RWPE2 (cell line): ENCODE data around the gene SLC8A1.

Experiments used
- ATAC-seq: fragments of 200-7000 bp; cut with Tn5 transposase; 3 replicates; pipeline ENCODE4 v1.9.1; 2021; ENCODE audit warnings: low read depth
- DNase-seq: peaks from one replicate; pipeline ENCODE4 v3.0.0-alpha.2; 2020; ENCODE audit warnings: low spot score
- H3K27ac ChIP-seq: fragments of 450-650 bp; 2 replicates; pipeline ENCODE4 v1.5.1; 2017; ENCODE audit warnings: mild to moderate bottlenecking; ENCODE audit not compliant: poor library complexity, severe bottlenecking
- H3K27me3 ChIP-seq: fragments of 250-450 bp; sonication (Bioruptor Pico); 2 replicates; pipeline ENCODE4 v1.5.1; 2021; ENCODE audit warnings: mild to moderate bottlenecking, moderate library complexity; ENCODE audit not compliant: insufficient read depth, poor library complexity, severe bottlenecking
- H3K36me3 ChIP-seq: fragments of 250-450 bp; sonication (Bioruptor Pico); 2 replicates; pipeline ENCODE4 v1.5.1; 2020; ENCODE audit warnings: low read depth, mild to moderate bottlenecking, moderate library complexity
- H3K4me1 ChIP-seq: fragments of 250-450 bp; sonication (Bioruptor Pico); 2 replicates; pipeline ENCODE4 v1.5.1; 2021; ENCODE audit warnings: mild to moderate bottlenecking, moderate library complexity; ENCODE audit not compliant: insufficient read depth, poor library complexity, severe bottlenecking
- H3K4me3 ChIP-seq: fragments of 250-450 bp; sonication (Bioruptor Pico); 2 replicates; pipeline ENCODE4 v1.5.1; 2021; ENCODE audit warnings: mild to moderate bottlenecking, moderate library complexity; ENCODE audit not compliant: severe bottlenecking
- H3K9me3 ChIP-seq: fragments of 250-450 bp; sonication (Bioruptor Pico); 2 replicates; pipeline ENCODE4 v1.5.1; 2021; ENCODE audit warnings: mild to moderate bottlenecking, moderate library complexity; ENCODE audit not compliant: severe bottlenecking
- TF ChIP-seq, protein P1 (sequence below): fragments of 450-650 bp; IDR thresholded peaks from one replicate; pipeline ENCODE4 v1.5.1; 2017; ENCODE audit warnings: mild to moderate bottlenecking, moderate library complexity; ENCODE audit not compliant: poor library complexity, severe bottlenecking

The SLC8A1 gene

DNA sequence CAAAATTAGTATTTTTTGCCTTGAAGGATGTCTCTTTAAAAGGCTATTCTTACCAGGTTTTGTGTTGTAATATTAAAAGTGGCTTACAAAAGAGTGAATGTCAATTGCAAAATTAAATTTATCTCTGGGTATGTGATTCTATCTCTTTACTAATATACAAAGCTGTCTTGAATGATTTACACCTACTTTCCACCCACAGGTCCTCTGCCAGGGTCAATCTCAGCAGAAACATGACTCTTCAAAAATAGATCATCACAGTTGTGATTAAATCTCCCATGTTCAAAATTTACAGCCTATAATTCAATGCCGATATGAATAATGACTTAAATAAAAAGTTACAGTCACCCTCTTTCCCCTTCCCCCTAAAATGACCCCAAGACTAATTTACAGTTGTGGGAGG is 78.8 kb downstream of the SLC8A1 start:
- peaks cover 10% of the 10 kb centered on the region for H3K4me1 ChIP-seq
- no peak for DNase-seq
- no peaks in the 10 kb centered on the region for H3K36me3 ChIP-seq
- TF ChIP-seq, protein P1, sequence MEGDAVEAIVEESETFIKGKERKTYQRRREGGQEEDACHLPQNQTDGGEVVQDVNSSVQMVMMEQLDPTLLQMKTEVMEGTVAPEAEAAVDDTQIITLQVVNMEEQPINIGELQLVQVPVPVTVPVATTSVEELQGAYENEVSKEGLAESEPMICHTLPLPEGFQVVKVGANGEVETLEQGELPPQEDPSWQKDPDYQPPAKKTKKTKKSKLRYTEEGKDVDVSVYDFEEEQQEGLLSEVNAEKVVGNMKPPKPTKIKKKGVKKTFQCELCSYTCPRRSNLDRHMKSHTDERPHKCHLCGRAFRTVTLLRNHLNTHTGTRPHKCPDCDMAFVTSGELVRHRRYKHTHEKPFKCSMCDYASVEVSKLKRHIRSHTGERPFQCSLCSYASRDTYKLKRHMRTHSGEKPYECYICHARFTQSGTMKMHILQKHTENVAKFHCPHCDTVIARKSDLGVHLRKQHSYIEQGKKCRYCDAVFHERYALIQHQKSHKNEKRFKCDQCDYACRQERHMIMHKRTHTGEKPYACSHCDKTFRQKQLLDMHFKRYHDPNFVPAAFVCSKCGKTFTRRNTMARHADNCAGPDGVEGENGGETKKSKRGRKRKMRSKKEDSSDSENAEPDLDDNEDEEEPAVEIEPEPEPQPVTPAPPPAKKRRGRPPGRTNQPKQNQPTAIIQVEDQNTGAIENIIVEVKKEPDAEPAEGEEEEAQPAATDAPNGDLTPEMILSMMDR, result no peak
- H3K27ac ChIP-seq, result no peak overlapping the region
- no peaks in the 10 kb centered on the region for H3K9me3 ChIP-seq
- no peak for ATAC-seq
- H3K4me3 ChIP-seq, result no peak overlapping the region
- H3K27me3 ChIP-seq, result no peaks in the 10 kb centered on the region

DNA sequence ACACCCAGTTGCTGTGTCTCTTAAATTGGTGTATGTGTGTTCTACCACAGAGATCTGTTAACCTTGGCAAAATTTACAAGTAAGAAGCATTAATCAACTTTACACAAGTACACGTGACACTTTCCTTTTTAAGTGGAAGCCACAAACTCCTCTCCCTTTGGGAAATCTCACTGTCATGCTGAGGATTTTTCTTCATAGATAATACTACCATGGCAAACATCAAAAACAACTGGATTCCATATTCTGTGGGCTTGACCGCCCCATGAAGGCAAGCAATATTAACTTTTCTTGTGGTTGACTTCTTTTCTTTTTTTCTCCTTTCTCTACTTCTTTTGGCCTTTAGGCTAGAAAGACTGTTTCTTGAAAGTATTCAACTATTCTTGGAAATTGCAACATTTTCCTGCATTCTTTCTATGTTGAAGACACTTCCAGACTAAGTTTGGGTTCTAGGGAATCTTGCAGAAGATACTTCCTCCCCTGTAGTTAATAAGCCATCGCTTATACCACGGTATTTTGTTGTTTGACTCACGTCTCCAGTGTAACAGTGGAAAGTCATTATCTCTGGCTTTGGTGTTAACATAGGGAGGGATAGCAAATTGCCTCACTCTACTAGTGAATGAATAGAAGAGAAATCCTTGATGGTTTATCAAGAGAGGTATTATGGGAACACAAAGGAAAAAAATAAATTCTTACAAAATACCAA is 79.5 kb downstream of the SLC8A1 start:
- H3K9me3 ChIP-seq, result no peaks in the 10 kb centered on the region
- ATAC-seq, result no peak

DNA sequence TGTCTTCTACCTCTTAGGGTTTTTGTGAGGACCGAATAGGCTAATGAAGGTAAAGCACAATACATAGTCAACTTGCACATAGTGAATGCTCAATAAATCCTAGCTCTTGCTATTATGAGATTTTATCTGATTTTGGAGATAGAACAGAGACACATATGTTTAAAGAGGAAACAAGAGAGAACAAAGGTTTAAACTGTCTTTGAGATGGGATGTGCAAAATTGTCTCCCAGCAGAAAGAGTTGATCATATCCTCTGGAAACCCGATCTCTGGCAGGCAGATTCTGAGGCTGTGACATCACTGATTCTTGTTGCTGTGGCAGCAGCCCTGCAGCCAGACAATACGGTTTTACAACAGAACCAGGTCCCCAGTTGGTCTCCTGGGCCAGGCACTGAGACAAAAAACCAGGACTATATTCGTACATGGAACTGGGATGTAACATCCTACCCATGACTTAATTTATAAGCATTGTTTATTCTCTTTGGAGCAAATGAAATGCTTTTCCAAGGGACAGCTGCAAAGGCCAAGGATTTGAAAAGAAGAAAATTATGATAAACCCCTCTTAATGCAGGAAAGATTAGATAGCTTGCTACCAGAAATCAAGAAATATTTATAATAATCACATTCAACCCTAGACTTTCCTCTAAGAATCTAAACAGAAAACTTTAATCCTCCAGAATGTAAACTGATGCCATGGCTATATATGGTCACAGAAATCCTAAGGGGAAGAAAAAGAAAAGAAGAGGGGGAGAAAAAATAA is 80.2 kb downstream of the SLC8A1 start:
- Histone ChIP-seq H3K4me1 (peaks cover 22% of the 10 kb centered on the region), H3K27me3 (no peaks in the 10 kb centered on the region), H3K9me3 (no peaks in the 10 kb centered on the region), H3K4me3 (no peak overlapping the region), H3K27ac (peak overlapping the region; percentile 24), H3K36me3 (no peaks in the 10 kb centered on the region)
- no peak for DNase-seq
- ATAC-seq, result peak; percentile 75
- TF ChIP-seq, protein P1, result no peak

More for the DNA sequence above, 79.5 kb downstream of the SLC8A1 start:
- TF ChIP-seq, protein P1, result no peak
- Histone ChIP-seq H3K36me3 (no peaks in the 10 kb centered on the region), H3K27ac (no peak overlapping the region), H3K27me3 (no peaks in the 10 kb centered on the region), H3K4me3 (no peak overlapping the region), H3K4me1 (peaks cover 16% of the 10 kb centered on the region)
- DNase-seq, result no peak

DNA sequence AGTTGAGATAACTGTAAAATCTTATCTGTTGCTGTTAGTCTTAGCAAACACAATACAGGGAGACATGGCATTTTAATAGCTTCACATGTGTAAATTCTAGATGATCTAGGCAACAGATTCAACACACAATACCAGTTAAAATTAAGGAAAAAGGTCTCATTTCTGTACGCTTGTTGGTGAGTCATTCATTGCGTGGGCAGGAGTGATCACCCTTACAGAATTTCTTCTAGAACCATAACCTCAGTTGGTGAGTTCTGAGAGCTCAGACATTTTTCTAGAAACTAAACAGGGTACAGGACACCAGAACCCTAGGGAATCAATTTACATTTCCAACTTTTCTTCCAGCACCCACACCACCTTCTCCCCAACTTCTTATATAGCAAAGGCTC is 81.9 kb downstream of the SLC8A1 start:
- no peaks in the 10 kb centered on the region for H3K36me3 ChIP-seq
- TF ChIP-seq, protein P1, result no peak
- DNase-seq (no peak), ATAC-seq (no peak)
- H3K4me3 ChIP-seq, result no peak overlapping the region
- H3K27ac ChIP-seq, result no peak overlapping the region
- H3K27me3 ChIP-seq, result no peaks in the 10 kb centered on the region
- H3K4me1 ChIP-seq, result peaks cover 26% of the 10 kb centered on the region
- no peaks in the 10 kb centered on the region for H3K9me3 ChIP-seq
